SK-N-SH (cell line): ENCODE results near the gene KCTD5. TPM values are rescaled to one million over a fixed set of nuclear protein-coding genes. Genes with fewer than 3 reads are reported as not detected.

ENCODE experiments used
- CTCF ChIA-PET: fragments of 300-600, 350-600 bp; formaldehyde crosslinking; extraction: SDS; loops from one replicate; lab custom pipeline; 2021; lab: Yijun Ruan, JAX
- POLR2A ChIA-PET: fragments of 350-600 bp; sonication (Branson Sonifier 250); formaldehyde crosslinking; extraction: SDS; loops from one replicate; lab custom pipeline; 2020; ENCODE audit warnings: antibody characterized with exemption, inconsistent platforms; lab: Yijun Ruan, JAX
- DNase-seq: peaks from one replicate; pipeline ENCODE4 v3.0.0; 2012
- H2AFZ ChIP-seq: fragments of 200-600 bp; sonication (generic); 2 replicates; pipeline ENCODE4 v1.8.1; 2016; ENCODE audit warnings: antibody characterized with exemption, mild to moderate bottlenecking, low read depth
- H3F3A ChIP-seq: fragments of 200-600 bp; sonication (generic); replicated peaks from 2 replicates; pipeline ENCODE3; 2016; ENCODE audit warnings: antibody characterized with exemption, mild to moderate bottlenecking; ENCODE audit not compliant: insufficient read depth
- H3K27ac ChIP-seq, 2 experiments: fragments of 200-500 bp in 1 of 2; fragments of 200-600 bp in 1 of 2; sonication (Bioruptor generic) in 1 of 2; sonication (generic), shearing (Covaris generic) in 1 of 2; 2 replicates each; pipeline versions ENCODE4 v1.5.1 to v1.6.1; 2014 to 2016; ENCODE audit warnings: low read depth in 2 of 2, inconsistent platforms in 1 of 2, low read length in 1 of 2, mild to moderate bottlenecking in 1 of 2, mixed read lengths in 1 of 2
- H3K27me3 ChIP-seq: fragments of 200-600 bp; sonication (generic), shearing (Covaris generic); 2 replicates; pipeline ENCODE4 v1.6.1; 2016; ENCODE audit warnings: mixed run types; ENCODE audit not compliant: insufficient read depth
- H3K36me3 ChIP-seq, 2 experiments: fragments of 200-500 bp in 1 of 2; fragments of 200-600 bp in 1 of 2; sonication (Bioruptor generic) in 1 of 2; sonication (generic) in 1 of 2; replicated peaks in 1 of 2; 2 replicates each; pipeline versions ENCODE3 to v1.5.1; 2014 to 2016; ENCODE audit warnings: low read length in 1 of 2, mild to moderate bottlenecking in 1 of 2; ENCODE audit not compliant: insufficient read depth in 2 of 2, control insufficient read depth in 1 of 2
- H3K4me1 ChIP-seq, 2 experiments: fragments of 200-500 bp in 1 of 2; fragments of 200-600 bp in 1 of 2; sonication (Bioruptor generic) in 1 of 2; sonication (generic), shearing (Covaris generic) in 1 of 2; 2 replicates each; pipeline versions ENCODE4 v1.5.1 to v1.6.1; 2014 to 2016; ENCODE audit warnings: low read depth in 1 of 2, low read length in 1 of 2, mixed run types in 1 of 2; ENCODE audit not compliant: insufficient read depth in 2 of 2, control insufficient read depth in 1 of 2
- H3K4me2 ChIP-seq: fragments of 200-600 bp; sonication (generic), shearing (Covaris generic); 2 replicates; pipeline ENCODE4 v1.6.1; 2017; ENCODE audit warnings: mixed run types
- H3K4me3 ChIP-seq, 2 experiments: fragments of 200-500 bp in 1 of 2; fragments of 200-600 bp in 1 of 2; sonication (Bioruptor generic) in 1 of 2; sonication (generic), shearing (Covaris generic) in 1 of 2; 2 replicates each; pipeline versions ENCODE4 v1.5.1 to v1.8.1; 2014 to 2016; ENCODE audit warnings: low read depth in 2 of 2, inconsistent platforms in 1 of 2, low read length in 1 of 2, mild to moderate bottlenecking in 1 of 2, mixed read lengths in 1 of 2, moderate library complexity in 1 of 2
- H3K79me2 ChIP-seq: fragments of 200-600 bp; sonication (generic); 2 replicates; pipeline ENCODE4 v1.8.1; 2017; ENCODE audit warnings: mild to moderate bottlenecking; ENCODE audit not compliant: insufficient read depth
- H3K9ac ChIP-seq: fragments of 200-600 bp; sonication (generic); 2 replicates; pipeline ENCODE4 v1.6.1; 2017; ENCODE audit warnings: mixed run types
- H3K9me2 ChIP-seq: fragments of 200-600 bp; sonication (generic); 2 replicates; pipeline ENCODE4 v1.6.1; 2017; ENCODE audit warnings: mixed run types
- H3K9me3 ChIP-seq: fragments of 200-600 bp; sonication (generic); 2 replicates; pipeline ENCODE4 v1.6.1; 2017; ENCODE audit warnings: mixed run types, mild to moderate bottlenecking, moderate library complexity
- H4K20me1 ChIP-seq: fragments of 200-600 bp; sonication (generic); 2 replicates; pipeline ENCODE4 v1.6.1; 2017; ENCODE audit warnings: mild to moderate bottlenecking, mixed run types; ENCODE audit not compliant: insufficient read depth
- CHD2 ChIP-seq: fragments of 150-350 bp; IDR thresholded peaks from 2 replicates; pipeline ENCODE4 v1.6.1; 2018; ENCODE audit warnings: low read length; ENCODE audit not compliant: partially characterized antibody
- CTCF ChIP-seq: fragments of 200-600 bp; sonication (generic); IDR thresholded peaks from 2 replicates; pipeline ENCODE4 v1.6.1; 2017; ENCODE audit warnings: antibody characterized with exemption, mild to moderate bottlenecking, moderate library complexity
- EP300 ChIP-seq, 2 experiments: IDR thresholded peaks; 2 replicates each; pipeline versions ENCODE4 v1.4.0 to v1.6.1; 2012; ENCODE audit warnings: borderline replicate concordance in 1 of 2, low read depth in 1 of 2, low read length in 1 of 2
- FOXM1 ChIP-seq: IDR thresholded peaks from 2 replicates; pipeline ENCODE4 v1.4.0; 2012; ENCODE audit warnings: low read depth, mild to moderate bottlenecking
- MAX ChIP-seq: IDR thresholded peaks from 2 replicates; pipeline ENCODE4 v1.4.0; 2012; ENCODE audit warnings: low read depth
- MEF2A ChIP-seq: IDR thresholded peaks from 2 replicates; pipeline ENCODE4 v1.4.0; 2012; ENCODE audit warnings: low read depth, borderline replicate concordance
- MXI1 ChIP-seq: IDR thresholded peaks from 2 replicates; pipeline ENCODE4 v1.6.1; 2012; ENCODE audit warnings: mild to moderate bottlenecking, low read depth, low read length, improper control_type of control experiment
- NRF1 ChIP-seq: IDR thresholded peaks from 2 replicates; pipeline ENCODE4 v1.6.1; 2012; ENCODE audit warnings: low read depth, mild to moderate bottlenecking, low read length
- POLR2AphosphoS5 ChIP-seq: IDR thresholded peaks from 2 replicates; pipeline ENCODE4 v1.6.1; 2012; ENCODE audit warnings: low read depth, low read length
- RAD21 ChIP-seq: IDR thresholded peaks from 2 replicates; pipeline ENCODE4 v1.6.1; 2012; ENCODE audit warnings: mild to moderate bottlenecking, low read length
- RXRA ChIP-seq: IDR thresholded peaks from 2 replicates; pipeline ENCODE4 v1.4.0; 2012; ENCODE audit warnings: low read depth, mild to moderate bottlenecking, borderline replicate concordance
- SMC3 ChIP-seq: IDR thresholded peaks from 2 replicates; pipeline ENCODE4 v1.6.1; 2012; ENCODE audit warnings: low read depth, low read length, improper control_type of control experiment
- TAF1 ChIP-seq: IDR thresholded peaks from 2 replicates; pipeline ENCODE4 v1.6.1; 2012; ENCODE audit warnings: low read depth, mild to moderate bottlenecking, low read length, moderate library complexity, borderline replicate concordance
- YY1 ChIP-seq: IDR thresholded peaks from 2 replicates; pipeline ENCODE4 v1.4.0; 2012; ENCODE audit warnings: low read depth, mild to moderate bottlenecking
- WGBS: methylation state at CpG from one replicate; pipeline ENCODE4 v1.1.6; 2017; ENCODE audit warnings: low lambda C conversion rate; 5-methylcytosine and 5-hydroxymethylcytosine counted together
- polyA plus RNA-seq, 3 experiments: library from polyadenylated mRNA; depleted of rRNA; stranded (reverse); fragments of >200 nt; gene quantifications; 2 replicates each; pipeline ENCODE4 v1.2.3, GENCODE V29; 2012
- TF ChIP-seq, protein P1 (sequence below): IDR thresholded peaks from 2 replicates; pipeline ENCODE4; 2012
- TF ChIP-seq, protein P2 (sequence below): IDR thresholded peaks from 2 replicates; pipeline ENCODE4 v1.6.1; 2012; ENCODE audit warnings: mild to moderate bottlenecking, low read depth, low read length, moderate library complexity
- TF ChIP-seq, protein P3 (sequence below): fragments of 150-350 bp; IDR thresholded peaks from 2 replicates; pipeline ENCODE4 v1.6.1; 2016; ENCODE audit warnings: mild to moderate bottlenecking, low read depth, low read length

Gene KCTD5
- polyA plus RNA-seq, 1 of the 3 experiments (the other 2 are of a cell fraction), result 53.4 TPM

- H3K27me3 ChIP-seq, result no peaks in the 10 kb centered on the region
- H3F3A ChIP-seq, result no peaks in the 10 kb centered on the region
- H3K9me2 ChIP-seq, result no peaks in the 10 kb centered on the region
- H3K79me2 ChIP-seq, result no peaks in the 10 kb centered on the region
- no peak overlapping the region for H3K27ac ChIP-seq
- H3K9ac ChIP-seq, result no peak overlapping the region
- no peak overlapping the region for H3K4me3 ChIP-seq
- POLR2A ChIA-PET, result interaction anchor here (1.3 kb wide), 1 partner anchor 17 kb away, joined by 6 read pairs; the partner anchor contains the start of gene KCTD5
- CTCF ChIA-PET, result no interaction called here
- H2AFZ ChIP-seq, result no peak overlapping the region
- H3K9me3 ChIP-seq, result no peaks in the 10 kb centered on the region
- H3K4me2 ChIP-seq, result no peak overlapping the region
- H3K4me1 ChIP-seq, result no peaks in the 10 kb centered on the region
- H3K36me3 ChIP-seq, result peaks cover 0 to 66% of the 10 kb centered on the region in 2 experiments
- WGBS, result 94% methylated on average over 21 of the region's 32 CpGs
- DNase-seq, result no peak
- H4K20me1 ChIP-seq, result no peaks in the 10 kb centered on the region
- TF ChIP-seq MXI1 (no peak), RAD21 (no peak), CHD2 (no peak), RXRA (no peak), CTCF (no peak), FOXM1 (no peak), YY1 (no peak), SMC3 (no peak), POLR2AphosphoS5 (no peak), EP300 (IDR thresholded peaks at IDR 0.05; ENCODE audit: borderline replicate concordance in 1 of 2, low read depth in 1 of 2, low read length in 1 of 2) (no peak), TAF1 (no peak), MAX (no peak), NRF1 (no peak), MEF2A (no peak)
- TF ChIP-seq, protein P1, sequence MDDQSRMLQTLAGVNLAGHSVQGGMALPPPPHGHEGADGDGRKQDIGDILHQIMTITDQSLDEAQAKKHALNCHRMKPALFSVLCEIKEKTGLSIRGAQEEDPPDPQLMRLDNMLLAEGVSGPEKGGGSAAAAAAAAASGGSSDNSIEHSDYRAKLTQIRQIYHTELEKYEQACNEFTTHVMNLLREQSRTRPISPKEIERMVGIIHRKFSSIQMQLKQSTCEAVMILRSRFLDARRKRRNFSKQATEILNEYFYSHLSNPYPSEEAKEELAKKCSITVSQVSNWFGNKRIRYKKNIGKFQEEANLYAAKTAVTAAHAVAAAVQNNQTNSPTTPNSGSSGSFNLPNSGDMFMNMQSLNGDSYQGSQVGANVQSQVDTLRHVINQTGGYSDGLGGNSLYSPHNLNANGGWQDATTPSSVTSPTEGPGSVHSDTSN, result no peak
- TF ChIP-seq, protein P2, sequence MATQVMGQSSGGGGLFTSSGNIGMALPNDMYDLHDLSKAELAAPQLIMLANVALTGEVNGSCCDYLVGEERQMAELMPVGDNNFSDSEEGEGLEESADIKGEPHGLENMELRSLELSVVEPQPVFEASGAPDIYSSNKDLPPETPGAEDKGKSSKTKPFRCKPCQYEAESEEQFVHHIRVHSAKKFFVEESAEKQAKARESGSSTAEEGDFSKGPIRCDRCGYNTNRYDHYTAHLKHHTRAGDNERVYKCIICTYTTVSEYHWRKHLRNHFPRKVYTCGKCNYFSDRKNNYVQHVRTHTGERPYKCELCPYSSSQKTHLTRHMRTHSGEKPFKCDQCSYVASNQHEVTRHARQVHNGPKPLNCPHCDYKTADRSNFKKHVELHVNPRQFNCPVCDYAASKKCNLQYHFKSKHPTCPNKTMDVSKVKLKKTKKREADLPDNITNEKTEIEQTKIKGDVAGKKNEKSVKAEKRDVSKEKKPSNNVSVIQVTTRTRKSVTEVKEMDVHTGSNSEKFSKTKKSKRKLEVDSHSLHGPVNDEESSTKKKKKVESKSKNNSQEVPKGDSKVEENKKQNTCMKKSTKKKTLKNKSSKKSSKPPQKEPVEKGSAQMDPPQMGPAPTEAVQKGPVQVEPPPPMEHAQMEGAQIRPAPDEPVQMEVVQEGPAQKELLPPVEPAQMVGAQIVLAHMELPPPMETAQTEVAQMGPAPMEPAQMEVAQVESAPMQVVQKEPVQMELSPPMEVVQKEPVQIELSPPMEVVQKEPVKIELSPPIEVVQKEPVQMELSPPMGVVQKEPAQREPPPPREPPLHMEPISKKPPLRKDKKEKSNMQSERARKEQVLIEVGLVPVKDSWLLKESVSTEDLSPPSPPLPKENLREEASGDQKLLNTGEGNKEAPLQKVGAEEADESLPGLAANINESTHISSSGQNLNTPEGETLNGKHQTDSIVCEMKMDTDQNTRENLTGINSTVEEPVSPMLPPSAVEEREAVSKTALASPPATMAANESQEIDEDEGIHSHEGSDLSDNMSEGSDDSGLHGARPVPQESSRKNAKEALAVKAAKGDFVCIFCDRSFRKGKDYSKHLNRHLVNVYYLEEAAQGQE, result no peak
- TF ChIP-seq, protein P3, sequence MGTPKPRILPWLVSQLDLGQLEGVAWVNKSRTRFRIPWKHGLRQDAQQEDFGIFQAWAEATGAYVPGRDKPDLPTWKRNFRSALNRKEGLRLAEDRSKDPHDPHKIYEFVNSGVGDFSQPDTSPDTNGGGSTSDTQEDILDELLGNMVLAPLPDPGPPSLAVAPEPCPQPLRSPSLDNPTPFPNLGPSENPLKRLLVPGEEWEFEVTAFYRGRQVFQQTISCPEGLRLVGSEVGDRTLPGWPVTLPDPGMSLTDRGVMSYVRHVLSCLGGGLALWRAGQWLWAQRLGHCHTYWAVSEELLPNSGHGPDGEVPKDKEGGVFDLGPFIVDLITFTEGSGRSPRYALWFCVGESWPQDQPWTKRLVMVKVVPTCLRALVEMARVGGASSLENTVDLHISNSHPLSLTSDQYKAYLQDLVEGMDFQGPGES, result no peak
- TF ChIP-seq, all 33 proteins: peak for 0
Measured at GRCh38 chr16:2698965-2699750, 16.8 kb downstream of the KCTD5 start.
